ENCODE data around the gene ACSF3.

- no peak for TF ChIP-seq HNF4A (conservative IDR thresholded peaks at IDR 0.05)
- no peak for TF ChIP-seq CTCF (IDR thresholded peaks at IDR 0.05; ENCODE audit: low read depth, low read length, missing input control)
- no peak for TF ChIP-seq TAF1 (conservative IDR thresholded peaks at IDR 0.05)
- TF ChIP-seq YY1 (IDR thresholded peaks at IDR 0.05), result no peak
- TF ChIP-seq RXRA (IDR thresholded peaks at IDR 0.05), result no peak
- TF ChIP-seq MAX (IDR thresholded peaks at IDR 0.05), result no peak
- no peak for TF ChIP-seq RAD21 (IDR thresholded peaks at IDR 0.05)
- no peak for TF ChIP-seq ATF3 (IDR thresholded peaks at IDR 0.05)
Observed at GRCh38 chr16:89197033-89197632, 103.5 kb downstream of the ACSF3 start.
